Activated naive CD8-positive, alpha-beta T cell treated with anti-CD3 and anti-CD28 coated beads, Interleukin-2, amount 10 ng/mL, durations not matched to agents 7 days and 5 days (primary cell): ENCODE data around the gene PGAP6. TPM values are rescaled to one million over a fixed set of nuclear protein-coding genes. Genes with fewer than 3 reads are reported as not detected.
"Not testable (repeated sequence)": the region's sequence is repeated elsewhere in the genome, so short reads cannot be mapped to it uniquely, and the experiment has no call there.

ENCODE experiments used
- ATAC-seq: fragments of 150-1000 bp; cut with Tn5 transposase; one replicate; pipeline ENCODE4 v1.10.0; 2021; ENCODE audit warnings: low read depth, moderate library complexity
- POLR2A ChIA-PET: fragments of 350-600 bp; sonication (Branson Sonifier 250); formaldehyde crosslinking; loops from one replicate; lab custom pipeline; 2021; ENCODE audit warnings: antibody characterized with exemption; lab: Charles Lee
- DNase-seq: peaks from one replicate; pipeline ENCODE4 v3.0.0; 2021
- H3K27ac Mint-ChIP-seq: one replicate; pipeline ENCODE4 v1.8.0; 2022; ENCODE audit warnings: mild to moderate bottlenecking, mixed read lengths
- H3K27me3 Mint-ChIP-seq: one replicate; pipeline ENCODE4 v1.8.0; 2022; ENCODE audit warnings: mild to moderate bottlenecking, moderate library complexity, mixed read lengths
- H3K36me3 Mint-ChIP-seq: one replicate; pipeline ENCODE4 v1.8.0; 2021; ENCODE audit warnings: mild to moderate bottlenecking, mixed read lengths
- H3K4me1 Mint-ChIP-seq: one replicate; pipeline ENCODE4 v1.8.0; 2021; ENCODE audit warnings: mixed read lengths
- H3K4me3 Mint-ChIP-seq: one replicate; pipeline ENCODE4 v1.8.0; 2022; ENCODE audit warnings: mild to moderate bottlenecking, moderate library complexity, mixed read lengths
- H3K9me3 Mint-ChIP-seq: one replicate; pipeline ENCODE4 v1.8.0; 2021; ENCODE audit warnings: mixed read lengths
- total RNA-seq, 2 experiments: library from RNA; stranded (reverse); gene quantifications; one replicate each; pipeline ENCODE4 v1.2.3, GENCODE V29; 2021

The PGAP6 gene
- total RNA-seq, 2 experiments from 2014 or later = 58.9 to 59.0 TPM

DNA sequence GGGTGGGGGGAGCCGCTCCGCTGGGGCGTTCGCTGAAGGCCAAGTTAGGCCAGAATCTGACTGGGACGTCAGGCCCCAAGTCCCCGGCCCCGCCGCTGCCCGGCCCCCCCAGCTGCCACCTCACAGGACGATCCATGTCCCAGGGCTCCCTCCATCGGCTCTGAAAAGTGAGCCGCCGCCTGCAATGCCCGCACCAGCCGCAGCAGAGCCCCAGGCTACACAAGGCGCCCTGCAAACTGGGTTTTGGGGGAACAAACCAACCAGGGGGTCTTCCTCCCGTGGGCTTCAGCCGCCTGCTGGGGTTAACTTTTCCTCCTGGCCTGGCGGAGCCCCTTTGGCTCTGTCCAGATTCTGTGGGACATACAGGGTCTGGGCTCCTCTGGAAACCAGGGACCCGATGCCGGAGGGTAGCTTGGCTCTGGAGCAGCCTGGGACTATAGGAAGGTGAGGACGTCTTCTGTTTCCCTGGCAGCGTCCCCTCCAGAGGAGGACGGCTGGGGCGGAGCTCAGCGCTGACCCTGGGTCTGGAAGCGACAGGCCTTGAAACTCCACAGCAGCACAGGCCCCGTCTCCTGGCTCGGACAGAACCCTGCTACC is 16.1 kb upstream of the PGAP6 start:
- Mint-ChIP-seq H3K4me3 (peak overlapping the region; percentile 32), H3K9me3 (no peaks in the 10 kb centered on the region), H3K36me3 (no peaks in the 10 kb centered on the region), H3K4me1 (peaks cover 10% of the 10 kb centered on the region), H3K27ac (no peak overlapping the region), H3K27me3 (peaks cover 29% of the 10 kb centered on the region)
- DNase-seq (peak; percentile 44), ATAC-seq (no peak)
- POLR2A ChIA-PET = no interaction called here

DNA sequence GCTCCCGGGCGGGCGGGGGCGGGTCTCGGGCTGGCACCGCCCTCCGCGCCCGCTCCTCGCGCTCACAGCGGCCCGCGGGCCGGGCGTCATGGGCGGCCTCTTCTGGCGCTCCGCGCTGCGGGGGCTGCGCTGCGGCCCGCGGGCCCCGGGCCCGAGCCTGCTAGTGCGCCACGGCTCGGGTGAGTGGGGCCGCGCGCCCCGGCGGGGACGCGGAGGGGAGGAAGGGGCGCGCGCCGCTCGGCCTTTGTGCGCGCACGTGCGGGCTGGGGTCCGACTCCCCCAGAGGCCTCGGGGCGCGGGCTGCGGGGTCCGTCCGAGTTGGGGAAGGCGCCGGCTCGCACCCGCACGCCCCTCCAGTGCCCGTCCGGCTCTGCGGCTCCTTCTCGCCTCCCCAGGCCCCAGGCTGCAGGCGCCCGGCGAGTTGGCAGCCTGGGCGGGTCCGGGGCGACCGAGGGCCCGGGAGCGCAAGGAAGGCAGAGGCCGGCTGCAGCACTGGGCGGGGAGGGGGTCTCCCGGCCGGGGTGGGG is 15.4 kb upstream of the PGAP6 start, which contains the start of gene NME4:
NME4 (plus strand) TSS at position 65 of the 527 bp plus-strand sequence; CDS start at position 89, 24 bp downstream.
- no peaks in the 10 kb centered on the region for H3K36me3 Mint-ChIP-seq
- ATAC-seq = no peak
- H3K27ac Mint-ChIP-seq = peak within 1 kb of the TSS; percentile 68
- H3K4me3 Mint-ChIP-seq = peak within 1 kb of the TSS; percentile 73
- H3K4me1 Mint-ChIP-seq = peaks cover 12% of the 10 kb centered on the region
- DNase-seq = peak; percentile 45
- no peaks in the 10 kb centered on the region for H3K9me3 Mint-ChIP-seq
- POLR2A ChIA-PET = no interaction called here
- peaks cover 29% of the 10 kb centered on the region for H3K27me3 Mint-ChIP-seq

DNA sequence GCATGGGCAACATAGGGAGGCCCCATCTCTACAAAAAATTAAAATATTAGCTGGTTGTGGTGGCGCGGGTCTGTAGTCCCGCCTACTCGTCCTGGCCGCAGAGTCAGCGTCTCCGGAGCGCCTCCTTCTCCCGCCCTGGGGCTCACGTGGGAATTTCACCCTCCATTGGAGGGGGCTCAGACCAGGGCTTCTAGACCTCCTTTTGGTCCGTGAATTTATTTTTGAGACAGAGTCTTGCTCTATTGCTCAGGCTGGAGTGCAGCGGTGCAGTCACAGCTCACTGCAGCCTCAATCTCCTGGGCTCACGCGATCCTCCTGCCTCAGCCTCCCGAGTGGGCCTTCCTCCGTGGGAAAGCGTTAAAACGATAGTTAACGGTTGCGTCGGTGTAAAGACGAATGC is 14.8 kb upstream of the PGAP6 start:
- DNase-seq (no peak), ATAC-seq (no peak)
- no peaks in the 10 kb centered on the region for H3K9me3 Mint-ChIP-seq
- H3K27me3 Mint-ChIP-seq = peaks cover 29% of the 10 kb centered on the region
- H3K4me1 Mint-ChIP-seq = peaks cover 16% of the 10 kb centered on the region
- no peaks in the 10 kb centered on the region for H3K36me3 Mint-ChIP-seq
- H3K4me3 Mint-ChIP-seq = peak overlapping the region; percentile 73
- H3K27ac Mint-ChIP-seq = peak overlapping the region; percentile 68
- POLR2A ChIA-PET = no interaction called here

DNA sequence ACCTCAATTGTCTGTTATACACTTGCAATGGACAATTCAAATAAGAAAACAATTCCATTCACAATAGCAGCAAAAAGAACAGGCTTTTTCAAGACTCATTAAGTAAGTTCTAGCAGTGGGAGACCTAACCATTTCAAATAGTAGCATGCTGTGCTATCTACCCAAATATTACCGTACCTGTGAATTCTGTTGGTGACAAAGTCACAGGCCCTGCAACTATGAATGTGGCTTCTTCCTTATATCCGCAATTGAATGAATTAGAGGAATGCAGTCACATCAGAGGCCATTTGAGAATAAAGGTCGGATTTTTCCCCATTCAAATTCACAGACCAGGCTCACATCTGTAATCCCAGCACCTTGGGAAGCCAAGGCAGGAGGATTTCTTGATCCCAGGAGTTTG is 14.4 kb upstream of the PGAP6 start:
- H3K27me3 Mint-ChIP-seq = peaks cover 29% of the 10 kb centered on the region
- no peaks in the 10 kb centered on the region for H3K36me3 Mint-ChIP-seq
- peak overlapping the region; percentile 35 for H3K4me3 Mint-ChIP-seq
- H3K4me1 Mint-ChIP-seq = peaks cover 16% of the 10 kb centered on the region
- no peak overlapping the region for H3K27ac Mint-ChIP-seq
- DNase-seq (no peak), ATAC-seq (no peak)
- H3K9me3 Mint-ChIP-seq = no peaks in the 10 kb centered on the region
- POLR2A ChIA-PET = no interaction called here

DNA sequence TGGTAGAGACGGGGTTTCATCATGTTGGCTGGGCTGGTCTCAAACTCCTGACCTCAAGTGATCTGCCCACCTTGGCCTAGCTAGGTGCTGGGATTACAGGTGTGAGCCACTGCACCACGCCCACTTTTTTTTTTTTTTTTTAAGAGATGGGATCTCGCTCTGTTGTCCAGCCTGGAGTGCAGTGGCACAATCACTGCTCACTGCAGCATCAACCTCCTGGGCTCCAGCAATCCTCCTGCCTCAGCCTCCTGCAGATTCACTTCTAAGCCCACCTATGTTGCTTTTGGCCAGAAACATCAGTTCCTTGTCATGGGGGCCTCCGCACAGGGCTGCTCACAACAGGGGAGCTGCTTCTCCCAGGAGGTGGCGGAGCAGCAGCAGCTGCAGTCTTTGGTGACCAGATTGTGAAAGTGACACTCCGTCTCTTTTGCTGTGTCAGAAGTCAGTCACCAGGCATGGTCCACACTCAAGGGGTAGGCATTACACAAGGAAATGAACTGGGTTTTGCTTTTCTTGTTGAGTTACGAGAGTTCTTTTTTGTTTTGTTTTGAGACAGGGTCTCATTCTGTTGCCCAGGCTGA is 10.8 kb upstream of the PGAP6 start:
- Mint-ChIP-seq H3K36me3 (no peaks in the 10 kb centered on the region), H3K27me3 (peaks cover 15% of the 10 kb centered on the region), H3K4me3 (no peak overlapping the region), H3K27ac (peak overlapping the region; percentile 48), H3K9me3 (peaks cover 2% of the 10 kb centered on the region), H3K4me1 (peaks cover 10% of the 10 kb centered on the region)
- POLR2A ChIA-PET = interaction anchor here (0.7 to 1.0 kb wide), 2 partner anchors 10 to 1028 kb away, joined by 3 read pairs; partner anchors contain the start of gene UQCC4
- no peak for DNase-seq
- no peak for ATAC-seq

DNA sequence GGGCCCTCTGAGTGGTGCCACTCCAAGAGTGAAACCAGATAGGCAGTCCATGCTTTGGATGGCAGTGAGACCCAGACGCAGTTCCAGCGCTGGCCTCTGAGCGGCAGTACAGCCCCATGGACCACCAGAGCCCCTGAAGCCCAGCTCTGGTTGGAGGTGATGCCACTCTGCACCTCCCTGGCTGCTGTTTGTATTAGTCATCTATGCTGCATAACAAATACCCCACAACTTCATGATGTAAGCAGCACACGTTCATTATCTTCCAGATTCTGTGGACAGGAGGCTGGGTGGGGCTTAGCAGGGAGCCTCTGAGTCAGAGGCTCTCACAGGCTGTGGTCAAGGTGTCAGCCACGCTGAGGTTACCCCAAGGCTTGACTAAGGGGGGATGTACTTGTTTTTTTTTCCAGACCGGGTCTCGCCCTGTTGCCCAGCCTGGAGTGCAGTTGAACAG is 10.1 kb upstream of the PGAP6 start:
- Mint-ChIP-seq H3K4me3 (no peak overlapping the region), H3K36me3 (no peaks in the 10 kb centered on the region)
- POLR2A ChIA-PET = interaction anchor here (0.7 to 1.0 kb wide), 2 partner anchors 9 to 1029 kb away, joined by 3 read pairs; partner anchors contain the start of gene UQCC4

DNA sequence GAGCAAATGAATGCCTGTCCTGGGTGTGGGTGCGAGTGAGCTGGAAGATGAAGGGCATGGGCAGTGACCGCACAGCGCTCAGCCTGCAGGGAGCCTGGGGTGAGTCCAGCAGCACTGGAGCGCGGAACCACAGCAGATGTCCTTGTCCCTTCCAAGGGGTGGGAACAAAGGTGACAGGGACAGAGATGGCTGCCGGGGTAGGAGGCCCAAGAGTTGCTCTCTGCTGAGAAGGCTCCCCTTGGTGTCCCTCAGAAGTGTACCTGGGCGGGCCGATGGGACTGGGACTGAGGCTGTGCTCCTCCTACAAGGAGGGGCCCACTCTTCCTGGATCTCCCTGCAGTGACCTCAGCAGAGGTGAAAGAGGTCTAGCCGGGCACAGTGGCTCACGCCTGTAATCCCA is 7.6 kb upstream of the PGAP6 start:
- POLR2A ChIA-PET = no interaction called here
- Mint-ChIP-seq H3K36me3 (no peaks in the 10 kb centered on the region), H3K4me3 (no peak overlapping the region), H3K27ac (no peak overlapping the region), H3K4me1 (peaks cover 8% of the 10 kb centered on the region), H3K27me3 (no peaks in the 10 kb centered on the region), H3K9me3 (peaks cover 2% of the 10 kb centered on the region)
- DNase-seq = no peak
- ATAC-seq = no peak

More for the DNA sequence above, 10.1 kb upstream of the PGAP6 start:
- peak overlapping the region; percentile 48 for H3K27ac Mint-ChIP-seq
- ATAC-seq (peak; percentile 78), DNase-seq (peak; percentile 70)
- H3K9me3 Mint-ChIP-seq = peaks cover 2% of the 10 kb centered on the region
- peaks cover 10% of the 10 kb centered on the region for H3K4me1 Mint-ChIP-seq
- H3K27me3 Mint-ChIP-seq = peaks cover 15% of the 10 kb centered on the region

DNA sequence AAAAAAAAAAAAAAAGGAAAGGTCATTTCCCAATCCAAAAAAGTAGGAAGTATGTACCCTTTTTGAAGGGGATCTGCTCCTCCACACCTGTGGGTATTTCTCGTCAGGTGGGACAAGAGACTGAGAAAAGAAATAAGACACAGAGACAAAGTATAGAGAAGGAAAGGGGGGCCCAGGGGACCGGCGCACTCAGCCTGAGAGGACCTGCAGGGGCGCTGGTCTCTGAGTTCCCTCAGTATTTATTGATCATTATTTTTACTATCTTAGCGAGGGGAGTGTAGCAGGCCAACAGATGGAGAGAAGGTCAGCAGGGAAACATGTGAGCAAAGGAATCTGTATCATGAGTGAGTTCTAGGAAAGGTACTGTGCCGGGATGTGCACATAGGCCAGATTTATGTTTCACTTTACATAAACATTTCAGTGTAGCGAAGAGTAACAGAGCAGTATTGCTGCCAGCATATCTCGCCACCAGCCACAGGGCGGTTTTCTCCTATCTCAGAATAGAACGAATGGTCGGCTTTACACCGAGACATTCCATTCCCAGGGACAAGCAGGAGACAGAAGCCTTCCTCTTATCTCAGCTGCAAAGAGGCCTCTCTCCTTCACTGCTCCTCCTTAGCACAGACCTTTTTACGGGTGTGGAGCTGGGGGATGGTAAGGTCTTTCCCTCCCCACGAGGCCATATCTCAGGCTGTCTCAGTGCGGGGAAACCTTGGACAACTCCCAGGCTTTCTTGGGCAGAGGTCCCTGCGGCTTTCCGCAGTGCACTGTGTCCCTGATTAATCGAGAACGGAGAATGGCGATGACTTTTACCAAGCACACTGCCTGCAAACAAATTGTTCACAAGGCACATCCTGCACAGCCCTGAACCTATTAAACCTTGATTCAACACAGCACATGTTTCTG is 6.2 kb upstream of the PGAP6 start:
- H3K36me3 Mint-ChIP-seq, H3K4me3 Mint-ChIP-seq, DNase-seq, H3K9me3 Mint-ChIP-seq, H3K27ac Mint-ChIP-seq, POLR2A ChIA-PET, ATAC-seq, H3K27me3 Mint-ChIP-seq: not testable (repeated sequence)
- H3K4me1 Mint-ChIP-seq = peaks cover 14% of the 10 kb centered on the region

DNA sequence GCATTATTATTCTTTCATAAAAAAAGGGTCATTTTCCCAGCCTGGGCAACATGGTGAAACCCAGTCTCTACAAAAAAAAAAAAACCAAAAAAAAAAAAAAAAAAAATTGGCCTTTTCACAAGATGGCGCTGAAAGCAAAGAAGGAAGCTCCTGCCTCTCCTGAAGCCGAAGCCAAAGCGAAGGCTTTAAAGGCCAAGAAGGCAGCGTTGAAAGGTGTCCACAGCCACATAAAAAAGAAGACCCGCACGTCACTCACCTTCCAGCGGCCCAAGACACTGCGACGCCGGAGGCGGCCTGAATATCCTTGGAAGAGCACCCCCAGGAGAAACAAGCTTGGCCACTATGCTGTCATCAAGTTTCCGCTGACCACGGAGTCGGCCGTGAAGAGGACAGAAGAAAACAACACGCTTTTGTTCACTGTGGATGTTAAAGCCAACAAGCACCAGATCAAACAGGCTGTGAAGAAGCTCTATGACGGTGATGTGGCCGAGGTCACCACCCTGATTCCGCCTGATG is 4.9 kb upstream of the PGAP6 start:
- Mint-ChIP-seq H3K36me3 (no peaks in the 10 kb centered on the region), H3K27me3 (peaks cover 5% of the 10 kb centered on the region), H3K4me1 (peaks cover 10% of the 10 kb centered on the region), H3K9me3 (peaks cover 2% of the 10 kb centered on the region), H3K4me3 (no peak overlapping the region), H3K27ac (no peak overlapping the region)
- POLR2A ChIA-PET = interaction anchor here (0.6 kb wide), 1 partner anchor 923 kb away, joined by 3 read pairs; the partner anchor contains the start of gene UBE2I
- no peak for DNase-seq
- no peak for ATAC-seq

DNA sequence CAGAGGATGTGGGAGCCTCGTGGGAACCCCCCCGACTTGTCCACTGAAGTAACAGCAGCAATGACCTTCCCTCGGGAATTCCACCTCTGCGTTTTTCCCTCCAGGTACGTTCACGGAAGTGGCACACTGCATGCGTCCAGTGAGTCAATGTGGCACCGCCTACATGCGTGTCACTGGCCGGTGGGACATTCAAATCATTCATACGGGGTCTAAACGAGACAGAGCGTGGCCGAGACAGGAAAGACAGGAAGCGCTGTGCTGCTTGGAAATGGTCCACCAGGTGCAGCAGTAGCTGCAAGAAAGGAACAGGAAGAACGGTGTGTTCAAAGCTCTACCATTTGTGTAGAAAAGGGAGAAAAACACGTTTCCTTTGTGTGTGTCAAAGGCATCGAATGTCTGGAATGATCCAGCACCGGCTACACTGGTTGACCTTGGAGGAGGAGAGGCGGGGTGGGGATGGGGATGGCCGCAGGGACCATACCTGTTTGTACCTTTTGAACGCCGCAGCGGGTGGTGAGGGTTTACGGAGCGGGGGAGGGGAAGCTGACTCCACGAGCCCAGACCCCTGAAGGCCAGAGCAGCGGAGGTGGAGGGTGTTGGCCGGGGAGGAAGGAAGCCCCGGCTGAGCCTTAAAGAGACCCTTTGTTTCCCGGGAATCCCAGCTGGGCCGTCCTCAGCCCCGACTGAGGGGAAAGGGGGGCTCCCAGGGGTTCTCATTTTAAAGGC is 1.7 kb upstream of the PGAP6 start:
- Mint-ChIP-seq H3K4me3 (peak overlapping the region; percentile 87), H3K36me3 (no peaks in the 10 kb centered on the region), H3K27ac (peak overlapping the region; percentile 65), H3K4me1 (peaks cover 9% of the 10 kb centered on the region), H3K27me3 (peaks cover 5% of the 10 kb centered on the region), H3K9me3 (no peaks in the 10 kb centered on the region)
- ATAC-seq = peak; percentile 23
- POLR2A ChIA-PET = interaction anchor here (0.6 to 2.6 kb wide), 3 partner anchors 8 to 160 kb away, joined by 3 to 14 read pairs (median 7); partner anchors contain the start of gene DECR2
- peak; percentile 50 for DNase-seq

DNA sequence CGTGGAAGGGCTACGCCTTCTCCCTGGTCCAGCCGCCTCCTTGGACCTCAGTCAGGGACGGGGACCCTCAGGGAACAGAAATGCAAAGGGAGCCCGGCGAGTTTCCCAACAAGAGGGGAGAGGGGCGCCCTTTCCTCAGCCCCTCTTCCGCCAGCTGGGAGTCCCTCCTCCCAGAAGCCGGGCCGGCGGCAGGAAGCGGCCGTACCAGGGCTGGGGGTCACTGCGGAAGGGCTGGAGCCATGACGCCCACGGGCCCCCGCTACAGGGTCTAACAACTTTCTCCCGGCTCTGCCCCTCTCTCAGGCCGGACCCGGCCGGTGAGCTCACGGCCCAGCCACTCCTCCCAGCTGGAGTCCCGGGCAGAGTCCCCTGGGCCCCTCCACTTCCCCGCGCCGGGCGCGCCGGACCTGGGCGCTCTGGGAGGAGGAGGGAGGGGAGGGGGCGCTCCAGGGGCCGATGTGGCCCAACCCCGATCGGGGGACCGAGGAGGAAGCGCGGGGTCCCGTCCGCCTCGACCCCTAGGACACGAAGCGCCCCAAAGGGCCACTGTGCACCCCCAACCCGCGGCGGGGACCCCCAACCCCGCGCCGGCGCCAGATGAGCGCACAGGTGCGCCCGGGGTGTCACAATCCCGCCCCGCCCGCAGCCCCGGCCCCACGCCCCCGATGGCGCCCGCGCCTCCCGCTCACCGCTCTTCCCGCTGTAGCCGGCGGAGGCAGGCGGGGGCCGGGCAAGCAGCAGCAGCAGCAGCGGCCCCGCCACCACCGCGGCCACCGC is 578 bp downstream of the PGAP6 start:
- H3K9me3 Mint-ChIP-seq = no peaks in the 10 kb centered on the region
- POLR2A ChIA-PET = interaction anchor here (0.6 to 4.6 kb wide), 2 partner anchors 10 to 242 kb away, joined by 3 to 27 read pairs; partner anchors contain the start of gene MRPL28
- H3K4me3 Mint-ChIP-seq = peak overlapping the region; percentile 73
- peaks cover 5% of the 10 kb centered on the region for H3K27me3 Mint-ChIP-seq
- peaks cover 9% of the 10 kb centered on the region for H3K4me1 Mint-ChIP-seq
- ATAC-seq (peak; percentile 32), DNase-seq (peak; percentile 56)
- no peaks in the 10 kb centered on the region for H3K36me3 Mint-ChIP-seq
- H3K27ac Mint-ChIP-seq = no peak overlapping the region

DNA sequence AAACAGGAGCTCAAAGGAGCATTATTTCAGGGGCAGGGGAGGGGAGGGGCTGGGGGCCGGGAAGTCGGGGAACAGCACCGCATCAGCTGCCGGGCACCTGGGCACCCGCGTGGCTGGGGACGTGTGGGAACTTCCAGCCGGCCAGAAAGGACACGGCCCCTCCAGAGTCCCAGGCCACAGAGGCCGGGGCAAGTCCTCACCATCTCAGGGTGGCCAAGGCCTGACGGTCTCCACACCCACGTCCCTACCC is 1.1 kb downstream of the PGAP6 start:
- Mint-ChIP-seq H3K36me3 (no peaks in the 10 kb centered on the region), H3K4me3 (peak overlapping the region; percentile 80), H3K27me3 (peaks cover 5% of the 10 kb centered on the region), H3K27ac (peak overlapping the region; percentile 84), H3K9me3 (no peaks in the 10 kb centered on the region), H3K4me1 (peaks cover 9% of the 10 kb centered on the region)
- POLR2A ChIA-PET = interaction anchor here (1.1 to 4.6 kb wide), 2 partner anchors 10 to 146 kb away, joined by 3 to 27 read pairs; partner anchors contain the start of gene MRPL28
- DNase-seq (no peak), ATAC-seq (no peak)
